ENCODE data around the gene LRRK1. TPM values are rescaled to one million over a fixed set of nuclear protein-coding genes. Genes with fewer than 3 reads are reported as not detected.
"Not testable (repeated sequence)": the region's sequence is repeated elsewhere in the genome, so short reads cannot be mapped to it uniquely, and the experiment has no call there.

The LRRK1 gene
- total RNA-seq, 1 experiment from 2014 or later = 10.4 TPM

DNA sequence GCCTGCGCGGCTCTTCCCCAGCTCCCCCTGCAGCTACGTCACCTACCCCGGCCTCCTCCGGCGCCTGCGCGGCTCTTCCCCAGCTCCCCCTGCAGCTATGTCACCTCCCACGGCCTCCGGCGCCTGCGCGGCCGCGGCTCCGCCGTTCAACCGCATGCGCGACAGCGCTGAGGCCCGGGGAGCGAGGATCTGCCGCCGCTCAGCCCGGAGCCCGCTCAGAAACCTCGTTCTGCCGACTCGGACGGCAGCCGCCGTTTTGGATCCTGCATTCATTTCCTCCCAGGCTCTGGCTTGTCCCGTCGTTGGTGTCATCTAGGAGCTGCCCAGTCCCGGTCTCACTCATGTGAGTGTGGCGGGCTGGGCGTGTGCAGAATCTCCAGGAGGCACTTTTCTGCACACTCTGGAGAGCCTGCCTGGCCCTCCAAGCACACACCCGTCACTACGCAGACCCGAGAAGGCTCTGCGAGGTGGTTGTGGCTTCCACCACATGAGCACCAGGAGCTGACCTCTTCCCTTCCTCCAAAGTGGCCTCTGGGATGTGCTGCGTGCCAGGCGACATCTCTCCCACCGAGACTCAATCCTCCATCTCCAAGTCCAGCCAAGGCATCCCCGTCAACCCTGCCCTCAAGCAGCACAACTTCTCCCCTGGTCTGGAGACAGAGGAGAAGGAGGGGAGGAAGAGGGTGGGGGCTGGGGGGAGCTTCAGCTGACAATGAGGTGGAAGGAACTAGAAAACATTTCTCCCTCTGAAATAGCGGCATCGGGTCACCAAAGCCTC lies 167.4 kb downstream of the LRRK1 start:
- no peaks in the 10 kb centered on the region for H3K27me3 ChIP-seq
- DNase-seq = no peak
- no peaks in the 10 kb centered on the region for H3K36me3 ChIP-seq
- H3K9me3 ChIP-seq = no peaks in the 10 kb centered on the region
- no peak overlapping the region for H3K4me3 ChIP-seq

GRCh38 chr15:101087172-101087769 lies 168.1 kb downstream of the LRRK1 start:
- DNase-seq = no peak
- Histone ChIP-seq H3K27me3 (no peaks in the 10 kb centered on the region), H3K9me3 (no peaks in the 10 kb centered on the region), H3K4me3 (no peak overlapping the region), H3K36me3 (no peaks in the 10 kb centered on the region)

- Histone ChIP-seq H3K4me3 (no peak overlapping the region), H3K27me3 (no peaks in the 10 kb centered on the region), H3K9me3 (no peaks in the 10 kb centered on the region), H3K36me3 (no peaks in the 10 kb centered on the region)
- no peak for DNase-seq
Measured at GRCh38 chr15:101088271-101088670, 169.1 kb downstream of the LRRK1 start.

- DNase-seq = peak; percentile 75
- Histone ChIP-seq H3K36me3 (no peaks in the 10 kb centered on the region), H3K9me3 (no peaks in the 10 kb centered on the region), H3K27me3 (no peaks in the 10 kb centered on the region), H3K4me3 (no peak overlapping the region)
Measured at GRCh38 chr15:101088788-101089578, 169.8 kb downstream of the LRRK1 start.

DNA sequence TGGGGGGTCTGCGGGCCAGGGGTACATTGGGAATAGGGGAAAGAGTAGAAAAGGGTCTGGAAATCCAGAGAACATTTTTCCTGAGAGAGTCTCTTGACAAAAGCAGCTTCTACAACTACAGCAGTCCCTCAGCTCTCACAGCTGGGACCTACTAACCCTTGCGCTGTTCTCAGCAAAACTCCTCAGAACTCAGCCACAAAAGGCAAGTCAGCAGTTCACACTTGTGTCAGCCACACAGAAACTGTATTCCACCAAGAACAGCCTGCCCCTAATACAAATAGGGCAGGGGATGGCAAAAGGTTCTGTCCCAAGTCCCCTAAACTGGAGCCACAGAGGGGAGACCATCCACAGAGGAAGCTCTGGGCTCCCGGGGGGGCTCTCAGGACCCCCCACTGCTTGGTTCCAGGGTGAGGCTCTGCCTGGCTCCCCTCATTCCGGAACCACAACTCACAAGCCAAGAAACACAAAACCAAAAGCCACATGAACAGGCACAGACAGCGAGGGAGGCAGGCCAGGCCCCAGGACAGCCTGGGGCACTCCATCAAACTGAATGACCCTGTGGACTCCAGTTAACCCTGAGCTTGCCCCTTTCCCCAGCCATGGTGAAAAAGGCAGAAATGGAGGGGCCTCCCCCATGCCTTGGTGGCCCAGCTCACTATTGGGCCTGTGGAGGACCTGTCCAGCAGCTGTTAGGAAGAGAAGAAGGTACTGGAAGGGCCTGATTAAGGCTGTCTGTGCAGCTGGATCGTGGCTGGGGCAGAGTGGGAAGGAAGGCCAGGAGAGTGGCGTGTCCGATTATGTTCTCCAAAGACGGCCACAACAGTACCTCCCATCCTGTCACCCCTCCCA lies 170.6 kb downstream of the LRRK1 start:
- no peak overlapping the region for H3K4me3 ChIP-seq
- H3K9me3 ChIP-seq = no peaks in the 10 kb centered on the region
- DNase-seq = no peak
- H3K27me3 ChIP-seq = no peaks in the 10 kb centered on the region
- H3K36me3 ChIP-seq = no peaks in the 10 kb centered on the region

DNA sequence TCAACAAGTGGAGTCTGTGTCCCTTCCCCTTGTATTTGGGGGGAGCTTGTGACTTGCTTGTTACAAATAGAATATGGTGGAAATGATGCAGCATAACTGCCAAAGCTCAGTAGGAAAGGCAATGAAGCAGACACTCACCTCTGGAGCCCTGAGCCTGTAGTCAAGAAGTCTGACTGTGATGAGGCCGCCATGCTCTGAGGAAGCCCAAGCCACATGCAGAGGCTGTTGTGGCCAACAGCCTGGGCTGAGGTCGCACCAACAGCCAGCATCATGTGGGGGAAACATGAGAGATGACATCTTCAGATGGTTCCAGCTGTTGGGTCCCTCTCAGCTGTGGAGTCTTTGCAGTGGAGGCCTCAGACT lies 171.3 kb downstream of the LRRK1 start:
- no peak overlapping the region for H3K4me3 ChIP-seq
- H3K36me3 ChIP-seq = no peaks in the 10 kb centered on the region
- H3K9me3 ChIP-seq = no peaks in the 10 kb centered on the region
- H3K27me3 ChIP-seq = no peaks in the 10 kb centered on the region
- DNase-seq = no peak

DNA sequence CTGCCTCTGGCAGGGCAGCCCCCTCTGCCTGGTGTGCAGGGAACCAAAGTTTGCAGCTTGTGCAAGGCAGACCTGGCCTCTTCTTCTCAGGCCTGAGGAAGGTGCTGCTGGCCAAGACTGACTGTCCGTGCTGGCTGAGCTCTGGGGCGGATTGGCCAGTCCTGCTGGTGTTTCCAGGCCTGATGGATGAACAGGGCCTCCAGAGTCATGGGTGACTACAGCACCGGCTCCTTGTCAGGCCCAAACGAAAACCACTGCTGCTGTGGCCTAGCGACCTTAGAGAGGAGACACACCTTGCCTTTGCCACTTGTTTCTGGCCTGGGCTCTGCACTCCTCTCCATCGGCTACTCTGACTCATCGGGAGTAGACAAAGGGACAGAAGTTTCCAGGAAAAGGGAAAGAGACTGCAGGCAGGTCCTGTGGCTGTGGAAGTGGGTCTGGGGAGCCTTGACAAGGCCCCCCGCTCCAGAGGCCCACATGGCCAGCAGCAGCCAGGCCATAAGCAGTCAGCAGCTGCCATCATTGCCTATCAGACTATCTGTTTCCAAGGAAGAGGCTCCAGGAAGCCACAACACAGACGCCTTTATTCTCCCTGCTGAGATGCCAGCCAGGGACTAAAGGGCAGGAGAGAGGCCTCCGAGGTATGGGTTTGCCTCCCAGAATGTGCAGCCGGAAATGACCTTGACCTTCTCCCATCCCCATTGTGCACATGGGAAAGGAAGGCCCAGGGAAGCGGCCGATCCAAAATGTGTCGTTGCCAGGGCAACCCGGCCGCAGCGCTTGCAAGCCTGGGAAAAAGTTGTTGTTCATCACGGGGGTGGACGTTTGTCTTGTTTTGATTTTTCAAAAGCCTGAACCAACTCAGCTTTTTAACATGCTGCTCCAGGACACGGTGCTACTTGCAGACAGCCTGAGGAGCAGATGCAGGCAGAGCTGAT lies 172.2 kb downstream of the LRRK1 start:
- Histone ChIP-seq H3K9me3 (no peaks in the 10 kb centered on the region), H3K27me3 (no peaks in the 10 kb centered on the region), H3K4me3 (no peak overlapping the region), H3K36me3 (no peaks in the 10 kb centered on the region)
- DNase-seq = no peak

DNA sequence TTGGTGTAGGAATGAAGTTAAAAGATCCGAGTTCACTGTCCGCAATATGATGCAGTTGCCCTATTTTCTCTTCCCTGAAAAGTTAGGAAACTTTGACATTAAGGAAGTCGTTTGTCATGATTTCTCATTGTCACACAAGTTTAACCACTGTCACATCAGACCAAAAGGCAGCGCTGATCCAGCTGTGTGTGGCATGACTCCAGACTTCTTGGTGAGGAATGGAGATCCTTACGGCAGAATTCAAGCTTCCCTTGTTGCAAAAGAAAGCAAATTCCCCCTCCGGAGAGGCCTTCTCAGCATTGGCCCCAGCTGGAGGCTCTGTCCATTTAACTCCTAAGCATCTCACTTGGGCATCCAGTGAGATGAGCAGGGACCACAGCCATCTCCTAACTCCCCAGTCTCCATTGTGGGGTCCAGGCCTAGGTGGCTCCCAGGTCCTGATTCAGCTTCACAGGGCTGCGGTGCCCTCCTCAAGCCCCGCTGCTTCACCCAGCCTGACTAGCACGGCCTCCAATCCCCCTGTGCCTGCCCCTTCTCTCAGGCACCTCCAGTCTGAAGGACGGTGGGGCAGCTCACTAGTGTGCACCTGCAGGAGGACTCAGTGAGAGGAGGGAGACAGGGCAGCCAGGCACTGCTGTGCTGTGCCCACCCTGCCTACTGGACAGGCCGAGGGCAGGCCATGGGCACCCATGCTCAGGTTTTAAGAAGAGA lies 173.2 kb downstream of the LRRK1 start:
- Histone ChIP-seq H3K36me3 (no peaks in the 10 kb centered on the region), H3K9me3 (no peaks in the 10 kb centered on the region), H3K4me3 (no peak overlapping the region), H3K27me3 (no peaks in the 10 kb centered on the region)
- no peak for DNase-seq

- DNase-seq = no peak
- Histone ChIP-seq H3K36me3 (no peaks in the 10 kb centered on the region), H3K4me3 (no peak overlapping the region), H3K27me3 (no peaks in the 10 kb centered on the region), H3K9me3 (no peaks in the 10 kb centered on the region)
Measured at GRCh38 chr15:101092867-101093202, 173.7 kb downstream of the LRRK1 start.

DNA sequence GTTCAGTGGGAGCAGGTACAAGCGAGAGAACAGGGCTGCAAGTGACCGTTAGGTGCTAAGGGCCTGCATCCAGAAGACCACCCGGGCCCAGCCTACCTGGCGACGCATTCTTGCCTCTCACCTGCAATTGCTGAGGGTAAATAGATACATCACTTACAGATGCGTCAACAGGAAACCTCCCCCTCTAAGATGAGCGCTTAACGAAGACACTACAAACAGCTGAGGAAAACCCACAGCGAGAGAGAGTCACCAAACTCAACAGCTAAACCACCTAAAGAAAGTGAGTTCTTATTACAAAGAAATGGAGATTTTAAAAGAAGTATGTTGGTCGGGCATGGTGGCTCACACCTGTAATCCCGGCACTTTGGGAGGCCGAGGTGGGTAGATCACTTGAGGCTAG lies 174.8 kb downstream of the LRRK1 start:
- DNase-seq = no peak
- Histone ChIP-seq H3K4me3 (no peak overlapping the region), H3K27me3 (no peaks in the 10 kb centered on the region), H3K36me3 (no peaks in the 10 kb centered on the region), H3K9me3 (no peaks in the 10 kb centered on the region)

- DNase-seq, H3K9me3 ChIP-seq, H3K4me3 ChIP-seq, H3K27me3 ChIP-seq, H3K36me3 ChIP-seq: not testable (repeated sequence)
Measured at GRCh38 chr15:101095796-101096406, 176.7 kb downstream of the LRRK1 start.

DNA sequence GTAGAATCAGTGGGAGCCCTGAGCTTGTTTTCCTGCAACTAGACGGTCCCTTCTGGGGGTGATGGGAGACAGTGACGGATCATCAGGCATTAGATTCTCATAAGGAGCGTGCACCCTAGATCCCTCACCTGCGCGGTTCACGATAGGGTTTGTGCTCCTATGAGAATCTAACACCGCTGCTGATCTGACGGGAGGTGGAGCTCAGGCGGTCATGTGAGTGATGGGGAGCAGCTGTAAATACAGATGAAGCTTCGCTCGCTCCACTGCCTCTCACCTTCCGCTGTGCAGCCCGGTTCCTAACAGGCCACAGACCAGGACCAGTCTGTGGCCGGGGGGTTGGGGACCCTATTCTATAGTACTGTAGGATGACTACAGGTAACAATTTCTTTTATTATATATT lies 178.0 kb downstream of the LRRK1 start:
- no peak for DNase-seq
- Histone ChIP-seq H3K36me3 (no peaks in the 10 kb centered on the region), H3K4me3 (no peak overlapping the region), H3K9me3 (no peaks in the 10 kb centered on the region), H3K27me3 (no peaks in the 10 kb centered on the region)

DNA sequence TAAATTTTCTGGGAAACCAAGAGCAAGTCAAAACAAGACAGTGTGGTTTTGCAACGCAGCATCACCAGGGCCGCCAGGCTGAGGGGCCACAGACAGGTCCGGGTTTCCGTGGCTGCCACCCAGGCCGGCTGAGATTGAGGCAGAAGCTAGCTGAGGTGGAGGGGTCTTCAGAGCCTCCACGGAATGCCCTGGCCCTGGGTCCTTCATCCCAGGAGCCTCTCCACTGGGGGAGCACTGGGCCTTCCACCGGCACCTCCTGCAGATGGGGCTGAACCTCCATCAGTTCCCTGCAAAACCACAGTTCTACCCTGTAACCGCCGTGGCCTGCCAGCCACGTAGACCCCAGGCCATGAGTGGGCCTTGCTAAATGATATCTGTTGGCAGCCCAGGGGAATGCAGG lies 180.0 kb downstream of the LRRK1 start:
- DNase-seq = no peak
- Histone ChIP-seq H3K4me3 (no peak overlapping the region), H3K27me3 (no peaks in the 10 kb centered on the region), H3K36me3 (no peaks in the 10 kb centered on the region), H3K9me3 (no peaks in the 10 kb centered on the region)

DNA sequence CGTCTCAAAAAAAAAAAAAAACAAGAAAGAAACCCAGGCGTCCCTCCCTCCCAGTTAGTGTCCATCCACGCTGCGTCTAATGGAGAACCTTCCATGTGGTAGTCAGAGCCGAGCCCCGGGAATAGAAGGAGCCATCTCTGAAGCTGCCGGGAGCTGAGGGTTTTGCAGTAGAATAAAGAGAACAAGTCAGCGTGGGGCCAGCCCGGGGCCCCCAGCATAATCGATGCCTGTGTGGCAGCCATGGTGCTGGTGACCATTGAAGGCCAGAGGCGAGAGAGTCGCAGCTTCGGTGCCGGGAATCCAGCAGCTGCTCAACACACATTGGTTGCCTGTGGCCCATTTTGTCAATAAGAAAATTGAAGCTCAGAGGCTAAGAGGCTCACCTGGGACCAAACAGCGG lies 181.0 kb downstream of the LRRK1 start:
- Histone ChIP-seq H3K36me3 (no peaks in the 10 kb centered on the region), H3K9me3 (no peaks in the 10 kb centered on the region), H3K4me3 (no peak overlapping the region), H3K27me3 (no peaks in the 10 kb centered on the region)
- DNase-seq = no peak

Measured in MG63 (cell line).